T47D (cell line): ENCODE results near the gene FBXL15.

Source experiments
- DNase-seq, 2 experiments: peaks; one replicate each; pipeline versions ENCODE4 v3.0.0 to v3.0.0-alpha.2; 2011 to 2012; ENCODE audit warnings: low read depth in 1 of 2, low spot score in 1 of 2
- JUND ChIP-seq: IDR thresholded peaks from 2 replicates; pipeline ENCODE4 v1.6.1; 2012; ENCODE audit warnings: low read depth
- in situ Hi-C: cut with HindIII; loops from 2 replicates; pipeline ENCODE4 v1.10.0; 2016; ENCODE audit warnings: low sequenced_read_pairs, low pct_unique_long_range_greater_than_20kb

Gene FBXL15, protein sequence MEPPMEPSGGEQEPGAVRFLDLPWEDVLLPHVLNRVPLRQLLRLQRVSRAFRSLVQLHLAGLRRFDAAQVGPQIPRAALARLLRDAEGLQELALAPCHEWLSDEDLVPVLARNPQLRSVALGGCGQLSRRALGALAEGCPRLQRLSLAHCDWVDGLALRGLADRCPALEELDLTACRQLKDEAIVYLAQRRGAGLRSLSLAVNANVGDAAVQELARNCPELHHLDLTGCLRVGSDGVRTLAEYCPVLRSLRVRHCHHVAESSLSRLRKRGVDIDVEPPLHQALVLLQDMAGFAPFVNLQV

DNA sequence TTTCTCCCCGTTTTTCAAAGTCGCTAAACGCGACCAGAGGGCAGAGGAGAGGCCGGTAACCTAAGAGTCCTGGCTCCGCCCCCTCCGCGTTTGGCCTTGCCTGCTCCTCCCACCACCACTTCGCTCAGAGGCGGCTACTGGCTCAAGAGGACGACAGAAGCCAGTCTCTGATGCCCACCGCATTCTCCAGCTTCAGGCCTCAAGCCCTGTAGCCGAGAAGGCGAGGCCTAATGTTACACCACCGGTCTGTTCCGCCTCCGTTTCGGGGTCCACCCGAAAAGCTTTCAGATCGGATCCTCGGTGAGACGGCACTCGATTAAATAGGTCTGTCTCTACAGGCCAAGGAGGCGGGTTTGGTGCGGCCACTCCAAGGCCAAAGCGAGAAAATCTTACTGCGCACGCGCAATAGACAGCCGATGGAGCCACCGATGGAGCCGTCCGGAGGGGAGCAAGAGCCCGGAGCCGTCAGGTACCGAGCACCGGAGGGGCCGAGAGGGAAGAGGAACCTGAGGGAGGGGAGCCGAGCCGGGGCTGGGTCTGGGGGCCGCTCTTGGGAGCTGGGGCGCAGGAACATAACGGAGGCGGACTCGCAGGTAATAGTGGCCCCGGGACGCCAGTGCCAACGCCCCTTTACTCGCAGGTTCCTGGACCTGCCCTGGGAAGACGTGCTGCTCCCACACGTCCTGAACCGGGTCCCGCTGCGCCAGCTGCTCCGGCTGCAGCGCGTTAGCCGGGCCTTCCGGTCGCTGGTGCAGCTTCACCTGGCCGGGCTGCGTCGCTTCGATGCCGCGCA lies at the start of gene FBXL15:
TSS of gene FBXL15 (plus strand) at position 123 of the 793 bp plus-strand sequence. CDS start at position 417, 294 bp downstream.
- in situ Hi-C loops = no loop called here
- DNase-seq = peak; percentile 98 to 99
- TF ChIP-seq JUND = no peak

DNA sequence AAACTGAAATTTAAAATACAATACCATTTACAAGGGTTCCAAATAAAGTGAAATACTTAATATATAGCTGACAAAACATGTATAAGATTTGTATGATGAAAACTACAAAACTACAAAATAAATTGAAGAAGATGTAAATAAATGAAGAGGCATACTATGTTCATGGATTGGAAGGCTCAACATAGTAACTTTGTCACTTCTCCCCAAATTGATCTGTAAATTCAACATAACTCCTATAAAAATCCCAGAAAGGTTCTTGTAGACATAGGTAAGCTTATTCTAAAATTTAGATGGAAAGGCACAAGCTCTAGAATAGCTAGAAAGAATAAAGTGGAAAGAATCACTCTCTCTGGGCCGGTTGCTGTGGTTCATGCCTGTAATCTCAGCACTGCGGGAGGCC lies 49.3 kb upstream of the FBXL15 start:
- DNase-seq = no peak
- in situ Hi-C loops = no loop called here
- TF ChIP-seq JUND = no peak

DNA sequence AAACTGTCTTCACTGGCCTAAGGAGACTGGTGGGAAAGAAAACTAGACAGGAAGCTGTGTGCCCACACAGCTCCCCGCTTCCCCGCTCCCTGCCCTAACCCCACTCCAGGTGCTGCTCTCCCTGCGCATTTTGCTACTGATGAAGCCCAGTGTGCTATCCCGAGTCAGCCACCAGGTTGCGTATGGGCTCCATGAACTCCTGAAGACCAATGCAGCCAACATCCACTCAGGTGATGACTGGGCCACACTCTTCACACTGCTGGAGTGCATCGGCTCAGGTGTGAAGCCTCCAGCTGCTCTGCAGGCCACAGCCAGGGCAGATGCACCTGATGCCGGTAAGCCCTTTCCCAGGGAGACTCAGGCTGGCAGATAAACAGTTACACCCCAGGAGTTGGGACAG lies 45.4 kb upstream of the FBXL15 start:
- no peak for TF ChIP-seq JUND
- in situ Hi-C loops = no loop called here
- peak in 1 of 2 experiments; percentile 39 for DNase-seq

DNA sequence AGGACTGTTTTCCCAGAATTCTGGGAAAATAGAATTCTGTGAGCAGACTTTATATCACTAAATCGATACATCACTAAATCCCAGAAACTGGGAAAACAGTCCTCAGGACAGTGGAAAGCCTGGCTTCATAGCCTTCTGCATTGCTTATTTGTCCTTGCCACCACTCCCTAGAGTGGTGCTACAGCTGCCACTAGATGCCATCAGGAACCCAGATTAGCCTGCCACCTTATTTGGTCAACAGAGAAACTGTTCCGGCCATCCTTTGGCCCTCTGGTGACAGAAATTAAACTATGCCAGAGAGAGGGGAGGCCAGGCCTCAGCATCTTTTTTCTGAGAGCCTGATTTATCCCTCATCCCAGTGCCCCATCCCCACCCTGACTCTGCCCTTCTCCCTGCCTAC lies 44.8 kb upstream of the FBXL15 start:
- no peak for TF ChIP-seq JUND
- no peak for DNase-seq
- in situ Hi-C loops = no loop called here

DNA sequence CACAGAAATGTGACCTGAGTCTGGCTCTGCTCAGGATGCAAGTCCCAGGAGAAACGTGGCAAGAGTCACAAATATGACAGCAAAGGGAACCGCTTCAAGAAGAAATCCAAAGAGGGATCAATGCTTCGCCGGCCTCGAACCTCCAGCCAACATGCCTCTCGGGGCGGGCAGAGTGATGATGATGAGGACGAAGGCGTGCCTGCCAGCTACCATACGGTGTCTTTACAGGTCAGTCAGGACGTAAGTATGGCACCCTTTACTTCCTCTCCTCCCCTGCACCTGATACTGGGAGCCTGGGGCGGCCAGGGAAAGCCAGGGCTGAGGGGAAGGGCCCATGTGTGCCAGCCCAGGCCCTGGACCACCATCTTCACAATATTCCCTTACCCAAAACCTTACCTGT lies 43.7 kb upstream of the FBXL15 start:
- in situ Hi-C loops = no loop called here
- TF ChIP-seq JUND = no peak

DNA sequence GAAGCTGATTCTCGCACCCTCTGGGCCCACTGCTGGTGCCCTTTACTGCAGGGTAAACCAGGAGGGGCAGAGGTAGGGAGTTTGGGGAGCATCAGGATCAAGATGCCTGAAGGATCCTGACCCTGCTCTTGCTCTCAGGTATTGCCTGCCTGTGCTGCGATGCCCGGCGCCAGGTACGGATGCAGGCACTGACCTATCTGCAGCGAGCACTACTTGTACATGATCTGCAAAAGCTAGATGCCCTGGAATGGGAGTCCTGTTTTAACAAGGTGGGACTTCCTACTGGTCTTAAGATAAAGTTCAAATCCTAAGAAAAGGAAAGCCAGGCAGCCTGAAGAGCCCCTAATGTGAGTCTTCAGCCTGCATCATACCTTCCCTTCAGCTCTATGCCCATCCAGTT lies 41.3 kb upstream of the FBXL15 start:
- no peak for DNase-seq
- in situ Hi-C loops = no loop called here
- no peak for TF ChIP-seq JUND

More for the DNA sequence above, 43.7 kb upstream of the FBXL15 start:
- DNase-seq = no peak

DNA sequence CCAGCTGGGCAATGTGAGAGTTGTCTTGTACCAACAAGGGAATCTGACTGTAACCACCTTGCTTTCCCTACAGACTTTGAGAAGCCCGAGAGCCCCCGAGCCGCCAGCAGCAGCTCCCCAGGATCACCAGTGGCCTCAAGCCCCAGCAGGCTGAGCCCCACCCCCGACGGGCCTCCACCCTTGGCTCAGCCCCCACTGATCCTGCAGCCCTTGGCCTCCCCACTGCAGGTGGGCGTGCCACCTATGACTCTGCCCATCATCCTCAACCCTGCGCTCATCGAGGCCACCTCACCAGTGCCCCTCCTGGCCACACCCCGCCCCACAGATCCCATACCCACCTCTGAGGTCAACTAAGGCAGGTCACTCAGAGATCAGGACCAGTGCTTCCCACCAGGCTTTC lies 38.7 kb upstream of the FBXL15 start:
- no peak for DNase-seq
- in situ Hi-C loops = no loop called here
- TF ChIP-seq JUND = no peak

DNA sequence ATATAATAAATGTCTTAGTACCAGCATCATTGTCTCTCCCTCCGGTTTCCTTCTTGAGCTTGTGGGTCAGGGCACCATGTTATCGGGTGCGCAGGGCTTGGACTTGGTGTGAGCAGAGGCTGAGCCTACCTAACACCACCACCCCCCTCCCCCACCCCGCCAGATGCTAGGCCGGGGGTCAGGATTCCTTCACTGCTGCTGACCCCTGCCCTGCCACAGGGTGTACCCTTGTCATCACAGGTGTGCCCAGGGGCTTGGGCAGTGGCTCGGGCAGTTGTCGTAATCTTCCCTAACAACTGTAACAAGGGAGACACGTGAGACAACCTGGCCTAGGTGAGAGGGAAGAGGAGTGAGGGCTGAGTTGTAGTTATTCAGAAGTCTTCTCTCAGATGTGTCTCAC lies 37.8 kb upstream of the FBXL15 start:
- in situ Hi-C loops = no loop called here
- no peak for TF ChIP-seq JUND
- no peak for DNase-seq

DNA sequence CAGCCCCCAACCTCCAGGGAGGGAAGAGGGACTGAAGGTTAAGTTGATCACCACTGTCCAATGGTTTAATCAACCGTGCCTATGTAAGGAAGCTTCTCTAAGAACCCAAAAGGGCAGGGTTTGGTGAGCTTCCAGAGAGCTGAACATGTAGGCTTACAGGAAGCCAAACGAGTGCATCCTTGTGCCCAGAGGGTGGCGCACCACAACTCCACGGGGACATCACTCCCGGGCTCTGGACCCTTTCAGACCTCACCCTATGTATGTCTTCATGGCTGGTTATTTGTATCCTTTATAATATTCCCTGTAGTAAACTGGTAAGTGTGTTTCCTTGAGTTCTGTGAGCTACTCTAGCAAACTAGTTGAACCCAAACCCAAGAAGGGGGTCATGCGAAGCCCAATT lies 36.6 kb upstream of the FBXL15 start:
- in situ Hi-C loops = no loop called here
- peak in 1 of 2 experiments; percentile 30 for DNase-seq
- TF ChIP-seq JUND = no peak

DNA sequence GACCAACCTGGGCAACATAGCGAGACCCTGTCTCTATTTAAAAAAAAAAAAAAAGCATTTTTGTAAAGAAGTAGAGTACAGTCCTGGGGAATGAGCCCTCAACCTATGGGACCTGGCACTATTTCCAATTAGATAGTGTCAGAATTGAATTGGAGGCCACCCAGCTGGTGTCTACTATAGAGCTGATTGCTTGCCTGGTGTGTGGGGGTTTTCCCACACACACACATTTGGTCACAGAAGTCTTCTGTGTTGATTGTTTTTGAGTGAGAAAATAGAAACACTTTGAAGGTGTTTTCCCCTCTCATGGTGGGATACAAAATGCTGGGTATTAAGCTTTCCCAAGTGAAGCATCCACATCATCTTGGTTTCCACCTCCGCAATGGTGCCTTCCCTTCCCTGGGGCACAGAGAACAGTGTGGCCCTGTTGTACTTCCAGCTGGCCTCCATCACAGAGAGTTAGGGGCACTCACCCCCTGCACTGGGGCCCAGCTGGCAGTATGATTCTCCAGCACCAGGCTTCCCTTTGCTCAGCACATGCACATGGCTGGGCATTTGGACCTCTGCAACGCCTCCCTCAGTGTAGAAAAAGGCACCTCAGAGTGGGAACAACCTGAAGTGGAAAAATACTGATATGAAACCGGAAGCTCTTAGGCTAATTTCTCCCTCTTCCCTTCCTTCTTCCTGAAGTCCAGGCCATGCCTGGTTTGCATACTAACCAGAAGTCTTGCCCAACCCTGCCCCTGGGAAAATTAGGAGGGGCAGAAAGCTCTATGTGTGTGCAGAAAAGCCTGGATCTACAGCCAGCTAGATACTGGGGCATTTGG lies 35.8 kb upstream of the FBXL15 start:
- DNase-seq = peak in 1 of 2 experiments; percentile 47
- no peak for TF ChIP-seq JUND
- in situ Hi-C loops = no loop called here

DNA sequence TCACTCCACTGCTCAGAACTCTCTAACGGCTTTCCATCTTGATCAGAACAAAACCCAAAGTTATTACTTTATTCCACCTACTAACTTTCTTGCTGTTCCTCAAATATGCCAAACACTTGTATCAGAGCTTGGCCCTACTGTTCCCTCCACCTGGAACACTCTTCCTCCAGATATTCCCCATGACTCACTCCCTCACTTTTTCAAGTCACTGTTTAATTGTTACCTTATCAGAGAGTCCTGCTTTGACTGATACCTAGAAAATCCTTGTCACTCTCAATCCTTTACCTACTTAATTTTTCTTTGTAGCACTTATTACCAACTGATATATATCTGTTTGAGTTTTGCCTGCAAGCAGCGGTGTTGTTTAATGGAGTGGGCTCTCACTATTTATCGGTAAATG lies 30.7 kb upstream of the FBXL15 start:
- in situ Hi-C loops = no loop called here
- no peak for DNase-seq
- no peak for TF ChIP-seq JUND

DNA sequence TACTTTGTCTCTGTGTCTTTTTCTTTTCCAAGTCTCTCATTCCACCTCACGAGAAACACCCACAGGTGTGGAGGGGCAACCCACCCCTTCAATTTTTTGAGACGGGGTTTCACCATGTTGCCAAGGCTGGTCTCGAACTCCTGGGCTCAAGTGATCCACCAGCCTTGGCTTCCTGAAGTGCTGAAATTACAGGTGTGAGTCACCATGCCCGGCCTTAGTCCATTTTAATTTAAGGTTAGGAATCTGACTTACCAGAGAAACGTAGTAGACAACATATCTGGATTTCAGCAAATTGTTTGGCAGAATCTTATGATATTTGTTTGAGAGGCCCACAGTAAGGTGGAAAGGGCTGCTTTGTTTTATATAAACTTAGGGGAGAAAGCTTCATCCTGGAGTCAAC lies 28.3 kb upstream of the FBXL15 start:
- in situ Hi-C loops = no loop called here
- no peak for DNase-seq
- no peak for TF ChIP-seq JUND
